Right ventricle myocardium superior (tissue), 1 donor: ENCODE results near the gene HES3. TPM values are rescaled to one million over a fixed set of nuclear protein-coding genes. Genes with fewer than 3 reads are reported as not detected.

ENCODE experiments used
- ATAC-seq: fragments of 200-7000 bp; cut with Tn5 transposase; one replicate; pipeline ENCODE4 v1.9.1; 2020; ENCODE audit warnings: mild to moderate bottlenecking; ENCODE audit not compliant: poor library complexity
- DNase-seq: peaks from one replicate; pipeline ENCODE4 v3.0.0-alpha.2; 2020
- intact Hi-C: fragments of 100-400 bp; cut with DNase I; formaldehyde crosslinking; loops from one replicate; pipeline ENCODE4 v1.11.2; 2022
- total RNA-seq: library from RNA; stranded (reverse); fragmentation: NEBNext Ultra II Directional; extraction: Animal tissue kit (Norgen Biotek cat#: 25700); gene quantifications from one replicate; pipeline ENCODE4 v1.2.1, GENCODE V29; 2021
- donor health status: DM: no; HTN: yes; CAD: no; lungs with severe emphysema.

HES3 gene
- total RNA-seq, 1 donor from 2014 or later: not detected

GRCh38 chr1:6254691-6255090 is 10.7 kb downstream of the HES3 start:
- intact Hi-C loops: no loop called here
- DNase-seq: no peak
- ATAC-seq: no peak

- ATAC-seq: no peak
- DNase-seq: no peak
- intact Hi-C loops: no loop called here
Measured at GRCh38 chr1:6256645-6257044, 12.7 kb downstream of the HES3 start.

GRCh38 chr1:6257541-6258069 is 13.6 kb downstream of the HES3 start:
- no peak for DNase-seq
- no peak for ATAC-seq
- intact Hi-C loops: no loop called here

- no peak for DNase-seq
- intact Hi-C loops: no loop called here
- ATAC-seq: no peak
Measured at GRCh38 chr1:6258675-6259074, 14.7 kb downstream of the HES3 start.

- DNase-seq: peak; percentile 92
- ATAC-seq: peak; percentile 83
- intact Hi-C loops: no loop called here
Measured at GRCh38 chr1:6259491-6260362, 15.7 kb downstream of the HES3 start.

- DNase-seq: no peak
- intact Hi-C loops: no loop called here
- ATAC-seq: peak; percentile 43
Measured at GRCh38 chr1:6260433-6260934, 16.5 kb downstream of the HES3 start.

- ATAC-seq (peak; percentile 68), DNase-seq (peak; percentile 74)
- intact Hi-C loops: no loop called here
Measured at GRCh38 chr1:6260961-6261614, 17.1 kb downstream of the HES3 start, which contains the start of gene GPR153. Gene GPR153, minus strand, starts transcription at chr1:6261098. Its CDS starts 6,193 bp downstream, at chr1:6254905.

GRCh38 chr1:6261615-6261995 is 17.6 kb downstream of the HES3 start:
- no peak for DNase-seq
- intact Hi-C loops: no loop called here
- peak; percentile 9 for ATAC-seq

GRCh38 chr1:6262555-6263420 is 18.8 kb downstream of the HES3 start:
- DNase-seq (peak; percentile 83), ATAC-seq (peak; percentile 45)
- intact Hi-C loops: no loop called here

GRCh38 chr1:6263716-6264115 is 19.7 kb downstream of the HES3 start:
- ATAC-seq (no peak), DNase-seq (no peak)
- intact Hi-C loops: no loop called here

- intact Hi-C loops: no loop called here
- ATAC-seq: no peak
- no peak for DNase-seq
Measured at GRCh38 chr1:6265151-6265550, 21.2 kb downstream of the HES3 start.

GRCh38 chr1:6266641-6267040 is 22.7 kb downstream of the HES3 start:
- DNase-seq: no peak
- intact Hi-C loops: no loop called here
- ATAC-seq: no peak

- DNase-seq (no peak), ATAC-seq (no peak)
- intact Hi-C loops: no loop called here
Measured at GRCh38 chr1:6267686-6268322, 23.8 kb downstream of the HES3 start.

- intact Hi-C loops: no loop called here
- no peak for ATAC-seq
Measured at GRCh38 chr1:6268415-6268814, 24.4 kb downstream of the HES3 start.

GRCh38 chr1:6269296-6269695 is 25.3 kb downstream of the HES3 start:
- ATAC-seq (no peak), DNase-seq (no peak)
- intact Hi-C loops: no loop called here

More at GRCh38 chr1:6268415-6268814, 24.4 kb downstream of the HES3 start:
- DNase-seq: no peak

- intact Hi-C loops: no loop called here
- ATAC-seq (no peak), DNase-seq (no peak)
Measured at GRCh38 chr1:6269720-6270400, 25.9 kb downstream of the HES3 start.

- no peak for DNase-seq
- ATAC-seq: no peak
- intact Hi-C loops: no loop called here
Measured at GRCh38 chr1:6270401-6270800, 26.4 kb downstream of the HES3 start.

GRCh38 chr1:6271006-6271405 is 27.0 kb downstream of the HES3 start:
- intact Hi-C loops: no loop called here
- no peak for DNase-seq
- no peak for ATAC-seq
